ENCODE measurements around the gene RIF1.
A peak's percentile ranks its signal among the peaks of the same experiment; 100 is the strongest.
"Not testable (repeated sequence)": the region's sequence is repeated elsewhere in the genome, so short reads cannot be mapped to it uniquely, and the experiment has no call there.

The RIF1 gene

GRCh38 chr2:151409601-151410484, at the start of gene RIF1:
TSS of gene RIF1 (plus strand) at chr2:151409902. CDS start at chr2:151410424, 522 bp downstream.
- peak; percentile 92 for DNase-seq

GRCh38 chr2:151361674-151362370, 47.9 kb upstream of the RIF1 start:
- peak; percentile 25 for DNase-seq

- no peak for DNase-seq
These were observed 46.0 kb upstream of the RIF1 start for GRCh38 chr2:151363709-151364108.

GRCh38 chr2:151367571-151367970, 42.1 kb upstream of the RIF1 start:
- peak; percentile 55 for DNase-seq

- peak; percentile 84 for DNase-seq
These were observed 35.3 kb upstream of the RIF1 start for GRCh38 chr2:151374436-151374835.

- peak; percentile 20 for DNase-seq
These were observed 30.5 kb upstream of the RIF1 start for GRCh38 chr2:151379169-151379568.

- no peak for DNase-seq
These were observed 29.0 kb upstream of the RIF1 start for GRCh38 chr2:151380580-151381235.

- peak; percentile 75 for DNase-seq
These were observed 28.4 kb upstream of the RIF1 start for GRCh38 chr2:151381266-151381665.

GRCh38 chr2:151388011-151388410, 21.7 kb upstream of the RIF1 start:
- no peak for DNase-seq

- DNase-seq, result no peak
These were observed 18.3 kb upstream of the RIF1 start for GRCh38 chr2:151391436-151391835.

GRCh38 chr2:151394509-151394908, 15.2 kb upstream of the RIF1 start:
- DNase-seq, result no peak

GRCh38 chr2:151395509-151396374, 14.0 kb upstream of the RIF1 start:
- no peak for DNase-seq

GRCh38 chr2:151399981-151400380, 9.7 kb upstream of the RIF1 start:
- DNase-seq, result no peak

GRCh38 chr2:151401149-151401548, 8.6 kb upstream of the RIF1 start:
- DNase-seq, result no peak

- no peak for DNase-seq
These were observed 5.8 kb upstream of the RIF1 start for GRCh38 chr2:151403914-151404313.

GRCh38 chr2:151405376-151405775, 4.3 kb upstream of the RIF1 start:
- DNase-seq, result no peak

GRCh38 chr2:151407281-151407680, 2.4 kb upstream of the RIF1 start:
- no peak for DNase-seq

GRCh38 chr2:151408788-151409600, 708 bp upstream of the RIF1 start:
- DNase-seq, result no peak

- DNase-seq, result peak; percentile 15
These were observed 758 bp downstream of the RIF1 start for GRCh38 chr2:151410485-151410834.

GRCh38 chr2:151417650-151418049, 7.9 kb downstream of the RIF1 start:
- no peak for DNase-seq

- DNase-seq, result not testable (repeated sequence)
These were observed 12.0 kb downstream of the RIF1 start for GRCh38 chr2:151421681-151422080.
